DOHH2 (cell line): Measurements from ENCODE around the gene MBTPS1.

Experiments used
- EZH2phosphoT487 ChIP-seq: fragments of 200-600 bp; sonication (generic); IDR thresholded peaks from 2 replicates; pipeline ENCODE4 v1.6.1; 2017; ENCODE audit warnings: borderline replicate concordance, mild to moderate bottlenecking, antibody characterized with exemption, low read length, moderate library complexity, mixed read lengths
- TF ChIP-seq, protein P1 (sequence below): fragments of 200-600 bp; sonication (generic); IDR thresholded peaks from one replicate; pipeline ENCODE4 v1.5.1; 2014; ENCODE audit warnings: antibody characterized with exemption, mild to moderate bottlenecking, low read depth, low read length; ENCODE audit not compliant: poor library complexity, severe bottlenecking

DNA sequence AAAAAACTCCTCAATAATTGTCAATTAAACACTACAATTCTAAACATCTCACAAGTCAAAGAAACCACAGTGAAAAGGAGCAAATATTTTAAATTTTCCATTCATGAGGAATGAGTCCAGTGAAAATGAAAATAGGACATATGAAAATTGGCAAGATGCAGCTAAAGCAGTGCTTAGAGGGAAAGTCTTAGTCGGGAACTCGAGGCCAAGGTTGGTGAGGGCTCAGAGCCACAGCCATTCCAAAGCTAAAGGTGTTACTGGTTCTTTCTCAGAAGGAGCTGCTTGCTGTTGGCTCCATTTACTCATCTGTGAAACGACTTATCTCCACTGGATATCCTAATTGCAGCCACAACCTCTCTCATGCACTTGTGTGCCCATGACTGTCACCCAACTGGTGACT lies 80.6 kb downstream of the MBTPS1 start:
- TF ChIP-seq, protein P1, sequence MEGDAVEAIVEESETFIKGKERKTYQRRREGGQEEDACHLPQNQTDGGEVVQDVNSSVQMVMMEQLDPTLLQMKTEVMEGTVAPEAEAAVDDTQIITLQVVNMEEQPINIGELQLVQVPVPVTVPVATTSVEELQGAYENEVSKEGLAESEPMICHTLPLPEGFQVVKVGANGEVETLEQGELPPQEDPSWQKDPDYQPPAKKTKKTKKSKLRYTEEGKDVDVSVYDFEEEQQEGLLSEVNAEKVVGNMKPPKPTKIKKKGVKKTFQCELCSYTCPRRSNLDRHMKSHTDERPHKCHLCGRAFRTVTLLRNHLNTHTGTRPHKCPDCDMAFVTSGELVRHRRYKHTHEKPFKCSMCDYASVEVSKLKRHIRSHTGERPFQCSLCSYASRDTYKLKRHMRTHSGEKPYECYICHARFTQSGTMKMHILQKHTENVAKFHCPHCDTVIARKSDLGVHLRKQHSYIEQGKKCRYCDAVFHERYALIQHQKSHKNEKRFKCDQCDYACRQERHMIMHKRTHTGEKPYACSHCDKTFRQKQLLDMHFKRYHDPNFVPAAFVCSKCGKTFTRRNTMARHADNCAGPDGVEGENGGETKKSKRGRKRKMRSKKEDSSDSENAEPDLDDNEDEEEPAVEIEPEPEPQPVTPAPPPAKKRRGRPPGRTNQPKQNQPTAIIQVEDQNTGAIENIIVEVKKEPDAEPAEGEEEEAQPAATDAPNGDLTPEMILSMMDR, result no peak
- TF ChIP-seq EZH2phosphoT487, result no peak
